Kidney (tissue), 14 donors: ENCODE measurements around the gene TRIP13. TPM values are rescaled to one million over a fixed set of nuclear protein-coding genes. Genes with fewer than 3 reads are reported as not detected.
"Not testable (repeated sequence)": the region's sequence is repeated elsewhere in the genome, so short reads cannot be mapped to it uniquely, and the experiment has no call there.

Experiments used
- DNase-seq, 5 donors: peaks; one replicate each; pipeline ENCODE4 v3.0.0-alpha.2; 2013 to 2020
- FAIRE-seq: peaks from 2 replicates; lab custom pipeline; 2012; peaks lifted over from hg19 to GRCh38; lab: Jason Lieb, UNC
- H3K27ac ChIP-seq, 2 donors: one replicate each; pipeline ENCODE4 v1.7.0; 2013; ENCODE audit warnings: low read depth in 2 of 2, low read length in 2 of 2, inconsistent platforms in 1 of 2
- H3K27me3 ChIP-seq: one replicate; pipeline ENCODE4 v1.7.1; 2013; ENCODE audit warnings: low read length, inconsistent platforms; ENCODE audit not compliant: control insufficient read depth, insufficient read depth
- H3K36me3 ChIP-seq, 3 donors: one replicate each; pipeline versions ENCODE4 v1.7.0 to v1.7.1; 2013; ENCODE audit warnings: low read length in 3 of 3, control low read depth in 1 of 3, inconsistent platforms in 1 of 3; ENCODE audit not compliant: insufficient read depth in 3 of 3, control insufficient read depth in 2 of 3
- H3K4me1 ChIP-seq, 3 donors: one replicate each; pipeline versions ENCODE4 v1.7.0 to v1.7.1; 2013; ENCODE audit warnings: low read length in 3 of 3, inconsistent platforms in 1 of 3, low read depth in 1 of 3; ENCODE audit not compliant: control insufficient read depth in 2 of 3, insufficient read depth in 2 of 3
- H3K4me3 ChIP-seq, 3 donors: one replicate each; pipeline versions ENCODE4 v1.7.0 to v1.8.1; 2013; ENCODE audit warnings: low read length in 3 of 3, control low read depth in 1 of 3, inconsistent platforms in 1 of 3
- H3K9ac ChIP-seq, 3 donors: one replicate each; pipeline versions ENCODE4 v1.7.0 to v1.7.1; 2013; ENCODE audit warnings: low read length in 3 of 3, control low read depth in 1 of 3, inconsistent platforms in 1 of 3
- H3K9me3 ChIP-seq, 3 donors: one replicate each; pipeline versions ENCODE4 v1.7.0 to v1.7.1; 2013; ENCODE audit warnings: low read length in 3 of 3, control low read depth in 1 of 3, inconsistent platforms in 1 of 3; ENCODE audit not compliant: control insufficient read depth in 2 of 3, insufficient read depth in 1 of 3
- CTCF ChIP-seq: IDR thresholded peaks from 3 replicates; pipeline ENCODE4 v1.5.1; 2012; ENCODE audit warnings: mild to moderate bottlenecking, moderate library complexity, borderline replicate concordance; ENCODE audit not compliant: insufficient read depth; ENCODE audit errors: extremely low read depth
- intact Hi-C: fragments of 100-400 bp; cut with DNase I; formaldehyde crosslinking; loops from one replicate; pipeline ENCODE4 v1.11.1; 2022
- polyA plus RNA-seq: library from polyadenylated mRNA; stranded (reverse); fragments of 350-450 nt; fragmentation: Illumina TruSeq; extraction: RNeasy Lipid Tissue Mini Kit (QIAGEN cat#74804); gene quantifications from one replicate; pipeline ENCODE4 v1.2.3, GENCODE V29; 2014; ENCODE audit warnings: low read depth, low replicate concordance; ENCODE audit not compliant: insufficient read depth
- total RNA-seq: library from RNA; stranded (reverse); fragmentation: NEBNext Ultra II Directional; extraction: Animal tissue kit (Norgen Biotek cat#: 25700); gene quantifications from one replicate; pipeline ENCODE4 v1.2.1, GENCODE V29; 2021
- donor health status: control.
- donor health status: control.
- donor health status: control.
- donor health status: control.
- donor health status: control.
- donor health status: DM: yes; HTN: yes; CAD: no.
- donor health status: Normal renal cell carcinoma (clear cell type).

Gene TRIP13
- total and polyA plus RNA-seq, 2 donors from 2014 or later: 0.86 to 1.6 TPM

GRCh38 chr5:939368-939767, 46.7 kb downstream of the TRIP13 start:
- Histone ChIP-seq H3K36me3 (no peaks in the 10 kb centered on the region), H3K9me3 (no peaks in the 10 kb centered on the region)
- DNase-seq: no peak

DNA sequence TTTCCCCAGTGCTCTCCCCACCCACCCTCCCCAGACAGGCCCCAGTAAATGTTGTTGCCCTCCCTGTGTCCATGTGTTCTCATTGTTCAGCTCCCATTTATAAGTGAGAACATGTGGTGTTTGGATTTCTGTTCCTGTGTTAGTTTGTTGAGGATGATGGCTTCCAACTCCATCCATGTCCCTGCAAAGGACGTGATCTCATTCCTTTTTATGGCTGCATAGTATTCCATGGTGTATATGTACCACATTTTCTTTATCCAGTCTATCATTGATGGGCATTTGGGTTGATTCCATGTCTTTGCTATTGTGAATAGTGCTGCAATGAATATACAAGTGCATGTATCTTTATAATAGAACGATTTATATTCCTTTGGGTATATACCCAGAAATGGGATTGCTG, 48.1 kb downstream of the TRIP13 start:
- FAIRE-seq, H3K4me1 ChIP-seq, H3K36me3 ChIP-seq, intact Hi-C loops, H3K27ac ChIP-seq, H3K9me3 ChIP-seq, H3K9ac ChIP-seq, H3K27me3 ChIP-seq, H3K4me3 ChIP-seq, DNase-seq: not testable (repeated sequence)

More at GRCh38 chr5:939368-939767, 46.7 kb downstream of the TRIP13 start:
- H3K4me1 ChIP-seq: no peaks in the 10 kb centered on the region
- no peak for TF ChIP-seq CTCF
- H3K27ac ChIP-seq: no peak overlapping the region
- H3K9ac ChIP-seq: no peak overlapping the region
- H3K4me3 ChIP-seq: no peak overlapping the region
- H3K27me3 ChIP-seq: no peaks in the 10 kb centered on the region
- FAIRE-seq: no peak
- intact Hi-C loops: loop anchor here (10.0 kb wide), 1 partner anchor 215 kb away; no protein-coding TSS in a partner anchor

DNA sequence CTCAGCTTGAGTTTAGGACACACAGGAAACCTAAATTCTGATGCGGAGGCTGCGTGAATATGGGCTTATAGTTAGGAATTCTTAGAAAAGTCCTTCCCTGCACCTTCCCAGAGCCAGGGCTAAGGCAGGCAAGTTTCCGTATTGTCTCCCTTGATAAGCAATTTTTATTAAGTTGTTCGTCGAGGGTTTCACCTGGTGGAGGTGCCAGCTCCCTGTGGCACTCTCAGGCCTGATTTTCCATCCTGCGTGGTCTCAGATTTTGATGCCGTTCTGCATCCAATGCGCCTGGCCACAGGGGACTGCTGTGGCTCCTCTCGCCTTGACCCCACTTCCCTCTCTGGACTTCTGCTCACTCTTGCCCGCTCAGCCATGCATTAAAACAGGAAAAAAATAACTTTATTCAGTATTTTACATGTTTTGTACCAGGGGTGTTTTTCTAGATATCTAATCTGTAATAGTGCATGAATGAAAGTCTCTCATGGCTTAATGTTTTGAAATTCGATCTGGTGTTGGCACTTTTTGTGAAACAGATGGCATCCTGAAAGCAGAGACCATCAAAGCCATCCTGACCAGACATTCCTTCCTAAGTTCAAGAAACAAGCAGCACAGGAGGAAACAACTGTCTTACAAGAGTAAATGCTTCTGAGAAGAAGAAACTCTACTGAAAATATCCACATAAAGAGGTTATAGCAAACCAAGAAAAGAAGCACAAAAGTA, 50.7 kb downstream of the TRIP13 start:
- Histone ChIP-seq H3K36me3 (no peaks in the 10 kb centered on the region), H3K9ac (no peak overlapping the region), H3K27me3 (no peaks in the 10 kb centered on the region), H3K27ac (no peak overlapping the region), H3K4me1 (no peaks in the 10 kb centered on the region), H3K9me3 (no peaks in the 10 kb centered on the region), H3K4me3 (no peak overlapping the region)
- DNase-seq (peak in 2 of 5 donors; percentile 58 to 59), FAIRE-seq (no peak)
- TF ChIP-seq CTCF: no peak
- intact Hi-C loops: no loop called here

- Histone ChIP-seq H3K27ac (no peak overlapping the region), H3K4me1 (no peaks in the 10 kb centered on the region), H3K9ac (no peak overlapping the region), H3K36me3 (no peaks in the 10 kb centered on the region), H3K9me3 (no peaks in the 10 kb centered on the region), H3K27me3 (no peaks in the 10 kb centered on the region), H3K4me3 (no peak overlapping the region)
- TF ChIP-seq CTCF: no peak
- DNase-seq (peak in 2 of 5 donors; percentile 48 to 70), FAIRE-seq (no peak)
- intact Hi-C loops: no loop called here
These were observed 51.4 kb downstream of the TRIP13 start for GRCh38 chr5:943918-944620.
